HG03442 (cell line): ENCODE data around the gene DBP.
"Not testable (repeated sequence)": the region's sequence is repeated elsewhere in the genome, so short reads cannot be mapped to it uniquely, and the experiment has no call there.

ENCODE experiments used
- ATAC-seq: cut with Tn5 transposase; IDR thresholded peaks from one replicate; pipeline ENCODE4 v1.9.1; 2021; ENCODE audit warnings: mild to moderate bottlenecking, moderate library complexity; ENCODE audit not compliant: unreplicated experiment

DBP gene

DNA sequence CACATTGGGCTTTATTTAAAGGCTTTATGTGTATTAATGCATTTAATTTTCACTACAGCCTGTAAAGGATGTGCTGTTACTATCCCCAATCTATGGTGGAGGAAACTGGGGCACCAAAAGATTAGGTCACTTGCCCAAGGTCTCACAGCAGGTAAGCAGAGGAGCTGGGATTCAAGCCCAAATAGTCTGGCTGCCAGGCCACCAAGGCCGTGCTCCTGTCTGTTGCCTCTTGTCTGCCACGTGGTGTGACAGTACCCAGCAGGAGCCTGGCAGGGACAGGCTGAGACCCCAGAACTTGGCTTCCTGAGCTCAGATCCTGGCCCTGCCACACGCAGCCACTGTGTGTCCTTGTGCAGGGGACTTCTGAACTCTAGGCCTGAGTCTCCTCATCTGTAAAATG, 31.2 kb upstream of the DBP start:
- ATAC-seq = no peak

DNA sequence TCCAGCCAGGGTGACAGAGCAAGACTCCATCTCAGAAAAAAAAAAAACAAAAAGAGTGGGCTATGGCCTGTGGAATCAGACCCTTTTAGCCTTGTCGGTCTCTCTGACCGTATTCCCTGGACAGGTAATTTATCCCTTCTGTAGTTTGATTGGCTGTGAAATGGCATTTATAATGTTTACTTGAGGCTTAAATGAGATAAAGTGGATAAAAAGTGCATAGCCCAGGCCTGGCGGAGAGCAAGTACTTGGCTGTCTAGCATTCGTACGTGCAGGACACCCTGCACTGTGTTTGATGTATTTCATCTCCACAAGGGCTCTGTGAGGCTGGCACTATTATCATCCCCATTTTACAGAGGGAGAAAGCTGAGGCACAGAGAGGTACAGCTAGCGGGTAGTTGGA, 28.6 kb upstream of the DBP start:
- no peak for ATAC-seq

DNA sequence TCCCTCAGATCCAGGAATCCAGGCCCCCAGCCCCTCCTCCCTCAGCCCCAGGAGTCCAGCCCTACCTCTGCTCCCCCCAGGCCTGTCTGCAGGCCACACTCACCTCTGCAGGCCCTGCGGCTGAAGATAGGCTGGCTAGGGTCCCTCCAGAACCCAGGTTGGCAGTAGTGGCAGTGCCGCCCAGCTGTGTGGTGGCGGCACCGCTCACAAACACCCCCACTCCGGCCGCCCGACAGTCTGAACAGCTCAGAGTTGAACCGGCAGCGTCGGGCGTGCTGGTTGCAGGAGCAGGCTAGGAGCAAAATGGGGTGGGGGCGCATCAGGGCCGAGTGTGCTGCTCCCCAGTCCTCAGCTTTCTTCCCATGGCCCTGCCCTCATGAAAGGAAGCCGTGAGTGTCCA, 27.3 kb upstream of the DBP start:
- ATAC-seq = no peak

DNA sequence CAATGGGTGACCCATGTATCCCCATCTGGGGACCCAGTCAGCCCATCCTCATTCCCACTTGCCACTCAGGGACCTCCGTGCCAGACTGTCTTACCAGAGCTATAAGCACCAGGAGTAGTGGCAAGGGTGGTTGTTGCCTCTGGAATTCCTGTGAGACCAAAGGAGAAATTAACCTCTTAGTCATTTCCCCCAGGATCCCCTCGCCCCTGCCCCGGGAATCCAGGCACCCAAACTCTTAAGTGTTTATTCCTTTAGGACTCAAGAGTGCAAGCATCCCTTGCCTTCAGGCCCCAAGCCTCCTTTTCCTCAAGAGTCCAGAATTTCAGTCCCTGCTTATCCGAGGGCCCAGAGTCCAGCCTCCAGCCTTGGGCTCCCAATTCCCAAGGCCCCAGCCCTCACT, 26.5 kb upstream of the DBP start:
- no peak for ATAC-seq

DNA sequence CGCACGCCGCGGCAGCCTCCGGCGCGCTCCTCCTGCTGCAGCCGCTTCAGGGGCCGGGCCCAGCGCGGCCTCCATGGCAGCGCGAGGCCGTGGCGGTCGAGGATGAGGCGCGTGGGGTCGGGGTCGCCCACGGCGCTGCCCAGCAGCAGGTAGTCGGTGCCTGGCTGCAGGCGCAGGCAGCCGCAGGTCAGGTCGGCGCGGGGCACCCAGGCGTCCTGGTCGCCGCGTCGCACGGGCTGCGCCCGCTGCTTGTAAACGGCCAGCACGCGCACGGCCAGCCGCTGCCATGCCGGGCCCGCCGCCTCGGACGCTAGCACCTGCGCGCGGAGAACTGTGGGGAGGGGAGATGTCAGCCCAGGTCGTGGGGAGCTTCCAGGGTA, 24.5 kb upstream of the DBP start:
- no peak for ATAC-seq

DNA sequence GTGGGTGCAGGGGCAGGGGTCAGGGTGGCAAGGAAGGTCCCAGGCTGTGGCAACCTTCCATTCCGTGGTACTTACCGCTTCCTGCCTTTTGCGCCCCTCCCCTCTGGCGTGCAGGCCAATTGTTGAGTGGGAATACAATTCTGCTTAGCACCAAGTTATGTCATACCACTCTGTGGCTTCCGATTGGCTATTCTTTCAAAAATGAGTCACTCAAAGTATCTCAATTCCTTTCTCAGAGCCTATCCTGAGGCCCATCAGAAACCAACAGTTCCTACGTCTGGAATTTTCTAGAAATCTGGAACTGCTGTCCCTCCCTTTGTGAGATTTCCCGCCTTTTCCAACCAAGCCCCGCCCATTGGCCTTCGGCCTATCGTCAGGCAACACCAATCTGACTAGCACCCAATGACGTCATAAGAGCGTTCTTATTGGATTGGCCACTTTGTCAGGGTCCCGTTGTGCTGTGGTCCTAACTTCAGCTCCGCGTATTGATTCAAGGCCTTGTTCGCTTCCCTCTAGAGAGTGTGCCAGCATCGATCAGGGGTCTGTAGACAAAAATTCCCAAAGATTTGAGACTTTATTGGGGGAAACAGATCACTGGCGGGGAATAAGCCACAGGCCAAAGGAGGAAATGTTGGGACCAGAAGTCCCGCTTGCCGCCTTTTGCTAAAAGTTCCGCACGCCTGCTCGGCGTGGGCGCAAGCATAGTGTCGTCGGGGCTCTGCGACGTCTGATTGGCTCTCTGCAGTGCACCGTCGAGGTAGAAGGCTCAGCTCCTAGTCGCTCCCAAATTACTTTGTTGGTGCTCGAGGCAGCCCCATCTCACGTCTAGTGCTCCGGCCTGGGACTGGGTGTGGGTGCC, 23.9 kb upstream of the DBP start:
- ATAC-seq = peak; percentile 77

DNA sequence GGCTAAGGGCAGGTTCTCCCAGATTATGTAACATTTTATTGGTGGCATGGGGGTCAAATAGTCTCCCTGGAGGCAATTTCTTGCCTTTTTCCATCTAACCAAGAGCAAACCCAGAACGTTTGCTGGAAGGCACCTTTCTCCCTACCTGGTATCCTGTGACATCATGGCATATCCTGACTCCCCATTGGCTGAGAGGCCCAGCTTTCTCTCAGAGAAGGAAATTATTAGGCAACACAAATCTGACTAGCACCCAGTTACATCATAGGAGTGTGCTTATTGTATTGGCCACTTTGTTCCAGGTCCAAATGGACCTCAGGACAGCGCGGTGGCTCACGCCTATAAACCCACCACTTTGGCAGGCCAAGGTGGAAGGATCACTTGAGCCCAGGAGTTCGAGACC, 22.6 kb upstream of the DBP start:
- no peak for ATAC-seq

DNA sequence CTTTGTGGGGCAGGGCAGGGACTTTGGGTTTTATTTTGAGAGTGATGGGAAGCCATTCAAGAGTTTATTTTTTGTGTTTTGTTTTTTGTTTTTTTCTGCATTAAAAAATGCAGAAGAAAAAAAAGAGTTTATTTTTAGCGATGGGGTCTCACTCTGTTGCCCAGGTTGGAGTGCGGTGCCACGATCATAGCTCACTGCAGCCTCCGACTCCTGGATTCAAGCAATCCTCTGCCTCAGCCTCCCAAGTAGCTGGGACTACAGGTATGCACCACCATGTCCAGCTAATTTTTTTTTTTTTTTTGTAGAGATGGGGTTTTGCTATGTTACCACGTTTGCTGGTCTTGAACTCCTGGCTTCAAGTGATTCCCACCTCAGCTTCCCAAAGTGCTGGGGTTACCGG, 21.3 kb upstream of the DBP start:
- no peak for ATAC-seq

DNA sequence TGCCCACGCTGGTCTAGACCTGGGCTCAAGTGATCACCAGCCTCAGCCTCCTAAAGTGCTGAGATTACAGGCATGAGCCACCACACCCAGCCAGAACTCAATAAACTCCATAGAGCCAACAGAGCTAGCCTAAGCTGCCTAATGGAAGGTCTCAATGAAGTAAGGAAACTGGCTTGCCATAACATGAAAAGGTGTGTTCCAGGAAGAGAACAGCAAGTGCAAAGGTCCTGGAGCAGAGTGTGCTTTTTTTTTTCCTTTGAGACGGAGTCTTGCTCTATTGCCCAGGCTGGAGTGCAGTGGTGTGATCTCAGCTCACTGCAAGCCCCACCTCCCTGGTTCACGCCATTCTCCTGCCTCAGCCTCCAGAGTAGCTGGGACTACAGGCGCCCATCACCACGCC, 20.6 kb upstream of the DBP start:
- ATAC-seq = not testable (repeated sequence)

DNA sequence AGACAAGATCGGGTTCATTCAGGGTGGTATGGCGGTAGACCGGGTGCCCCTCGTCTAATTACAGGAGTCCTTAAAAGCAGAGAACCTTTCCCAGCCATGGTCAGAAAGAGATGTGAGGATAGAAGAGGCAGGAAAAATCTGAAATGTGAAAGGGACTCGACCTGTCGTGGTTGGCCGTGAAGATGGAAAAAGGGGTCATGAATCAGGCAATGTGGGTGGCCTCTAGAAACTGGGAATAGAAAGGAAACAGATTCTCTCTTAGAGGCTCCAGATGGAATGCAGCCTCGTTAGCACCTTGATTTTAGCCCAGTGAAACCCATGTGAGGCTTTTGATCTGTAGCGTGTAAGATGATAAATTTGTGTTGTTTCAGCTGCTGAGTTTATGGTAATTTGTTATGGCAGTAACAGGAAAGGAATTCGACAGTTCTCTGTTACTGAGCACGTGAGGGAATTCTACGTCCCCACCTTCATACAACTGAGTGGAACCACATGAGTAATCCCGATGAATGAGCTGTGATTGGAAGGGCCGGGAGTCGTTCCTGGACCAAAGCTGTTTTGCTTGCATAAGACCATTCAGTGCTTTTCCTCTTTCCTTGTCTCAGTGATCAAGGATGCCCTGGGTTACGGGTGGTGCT, 19.8 kb upstream of the DBP start:
- no peak for ATAC-seq

DNA sequence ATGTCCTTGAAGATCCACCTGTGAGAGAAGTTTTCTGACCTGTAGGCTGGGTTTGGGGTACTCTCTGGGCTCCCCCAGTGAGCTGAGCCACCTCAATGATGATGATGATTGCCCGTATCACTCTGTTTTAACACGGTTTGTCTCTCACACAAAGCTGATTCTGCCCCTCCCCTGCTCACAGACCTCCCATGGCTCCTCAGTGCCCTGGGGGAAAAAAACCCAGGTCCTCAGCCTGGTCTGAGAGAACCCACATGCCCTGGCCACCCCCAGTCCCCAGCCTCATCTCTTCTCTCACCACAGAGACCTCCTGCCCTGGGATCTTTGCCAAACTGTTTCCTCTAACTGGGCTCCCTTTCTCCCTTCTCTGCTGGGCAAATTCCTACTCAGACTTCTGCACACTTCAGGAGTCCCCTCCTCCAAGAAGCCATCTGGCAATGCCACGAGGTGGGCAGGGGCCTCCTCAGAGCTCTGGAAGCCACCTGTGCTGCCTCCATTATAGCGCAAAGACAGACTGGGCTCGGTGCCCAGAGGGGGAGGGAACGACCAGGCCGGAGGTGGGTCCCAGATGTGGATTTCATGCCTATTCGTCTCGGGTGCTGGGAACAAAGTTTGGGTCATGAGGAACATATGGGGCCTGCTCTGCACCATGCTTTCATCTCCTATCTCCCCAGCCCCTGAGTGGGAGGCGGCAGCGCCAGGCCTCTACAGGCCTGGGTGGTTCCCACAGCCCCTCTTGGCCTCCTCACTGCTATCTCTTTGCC, 17.3 kb upstream of the DBP start:
- ATAC-seq = no peak

DNA sequence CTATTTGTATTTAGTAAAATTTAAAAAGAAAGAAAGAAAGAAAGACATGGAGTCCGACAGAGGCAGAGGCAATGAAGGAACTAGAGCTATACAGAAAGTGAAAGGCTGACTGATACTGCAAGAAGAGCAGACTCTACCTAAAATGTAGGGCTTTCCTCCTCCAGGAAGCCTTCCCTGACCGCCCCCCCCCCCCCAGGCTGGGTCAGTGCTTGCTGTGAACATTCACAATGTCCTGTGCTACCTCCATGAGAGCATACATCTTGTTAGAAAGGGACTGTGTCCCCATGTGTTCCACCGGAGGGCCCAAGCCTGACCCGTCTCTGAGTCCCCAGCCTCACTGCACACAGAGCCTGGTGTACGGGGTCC, 14.5 kb upstream of the DBP start:
- no peak for ATAC-seq

DNA sequence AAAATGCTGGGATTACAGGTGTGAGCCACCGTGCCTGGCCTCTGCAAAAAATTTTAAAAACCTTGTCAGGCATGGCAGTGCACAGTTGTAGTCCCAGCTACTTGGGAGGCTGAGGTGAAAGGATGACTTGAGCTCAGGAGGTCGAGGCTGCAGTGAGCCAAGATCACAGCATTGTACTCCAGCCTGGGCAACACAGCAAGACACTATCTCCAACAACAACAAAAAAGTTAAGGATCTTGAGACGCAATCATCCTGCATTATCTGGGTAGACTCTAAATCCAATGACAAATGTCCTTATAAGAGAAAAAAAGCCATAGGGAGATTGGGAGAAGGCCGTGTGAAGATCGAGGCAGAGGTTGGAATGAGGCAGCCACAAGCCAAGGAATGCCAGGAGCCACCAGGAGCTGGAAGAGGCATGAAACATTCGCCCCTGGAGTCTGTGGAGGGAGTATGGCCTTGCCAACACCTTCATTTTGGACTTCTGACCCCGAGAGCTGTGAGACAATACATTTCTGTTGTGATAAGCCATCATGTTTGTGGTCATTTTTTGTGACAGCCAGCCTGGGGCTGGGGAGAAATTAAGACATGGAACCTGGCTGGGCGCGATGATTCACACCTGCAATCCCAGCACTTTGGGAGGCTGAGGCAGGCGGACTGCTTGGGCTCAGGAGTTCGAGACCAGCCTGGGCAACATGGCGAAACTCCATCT, 13.9 kb upstream of the DBP start:
- ATAC-seq = no peak

DNA sequence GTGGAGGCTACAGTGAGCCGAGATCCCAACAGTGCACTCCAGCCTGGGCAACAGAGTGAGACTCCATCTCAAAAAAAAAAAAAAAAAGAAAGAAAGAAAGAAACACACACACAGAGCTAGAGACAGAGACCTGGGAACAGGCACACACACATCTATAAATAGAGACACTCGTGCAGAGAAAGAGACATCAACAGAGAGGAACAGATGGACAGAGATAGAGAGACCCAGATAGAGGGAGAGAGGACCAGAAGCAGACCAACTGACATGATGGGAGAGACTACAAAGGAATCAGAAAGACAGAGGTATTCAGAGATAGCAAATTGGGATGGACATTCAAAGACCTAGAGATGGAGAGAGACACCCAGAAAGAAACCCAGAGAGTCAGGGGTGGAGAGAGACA, 11.0 kb upstream of the DBP start:
- no peak for ATAC-seq

DNA sequence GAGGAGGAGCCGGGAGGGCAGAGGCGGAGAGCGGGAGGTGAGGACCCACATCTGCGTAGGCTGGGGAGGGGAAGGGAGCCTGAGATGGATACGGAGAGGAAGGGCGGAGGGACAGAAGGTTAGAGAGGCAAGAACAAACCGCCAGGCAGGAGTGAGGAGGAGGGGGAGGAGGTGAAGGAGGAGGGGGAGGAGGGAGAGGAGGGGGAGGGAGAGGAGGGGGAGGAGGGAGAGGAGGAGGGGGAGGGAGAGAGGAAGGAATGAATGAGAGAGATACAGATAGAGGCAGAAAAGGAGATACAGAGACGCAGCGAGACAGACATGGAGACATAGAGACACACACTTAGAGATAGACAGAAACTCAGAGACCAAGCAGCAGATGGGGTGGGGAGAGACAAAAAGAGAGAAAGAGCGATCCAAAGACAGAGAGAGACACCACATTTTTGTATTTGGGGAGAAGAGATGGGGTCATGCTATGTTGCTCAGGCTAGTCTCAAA, 9.6 kb upstream of the DBP start:
- no peak for ATAC-seq

DNA sequence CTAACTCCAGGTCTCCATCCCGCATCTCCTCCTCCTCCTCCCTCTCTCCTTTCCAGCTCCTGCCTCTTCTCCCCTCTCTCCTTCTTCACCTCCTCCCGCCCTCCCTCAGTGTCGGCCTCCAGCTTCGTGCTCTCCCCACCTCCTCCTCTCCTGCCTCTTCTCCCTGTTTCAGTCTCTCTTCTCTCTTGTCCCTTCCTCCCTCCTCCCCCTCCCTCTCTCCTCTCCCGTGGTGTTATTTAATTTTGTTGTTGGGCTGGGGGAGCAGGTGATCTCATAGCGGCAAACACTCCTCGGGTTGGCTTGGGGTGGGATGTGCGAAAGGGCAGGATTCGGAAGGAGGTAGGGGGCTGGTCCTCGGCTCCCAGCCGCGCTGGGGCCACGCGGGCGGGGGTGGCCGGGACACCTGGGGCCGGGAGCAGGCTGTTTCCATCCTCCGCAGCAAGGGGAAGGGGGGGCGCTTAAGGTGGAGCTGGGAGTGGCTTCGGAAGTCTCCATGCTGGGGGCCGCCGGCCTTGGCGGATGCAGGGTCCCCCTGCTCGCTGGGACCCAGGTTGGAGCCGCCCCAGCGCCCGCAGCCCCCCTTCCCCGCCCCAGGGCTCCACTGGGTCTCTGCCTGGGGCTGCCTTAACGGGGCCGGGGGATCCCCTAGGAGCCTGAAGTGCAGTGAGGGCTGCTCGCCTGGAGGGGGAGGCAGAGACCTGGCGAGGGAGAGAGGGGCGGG, 9.0 kb upstream of the DBP start, which contains the start of gene CA11:
Gene CA11, minus strand, starts transcription at position 187 of the 721 bp plus-strand sequence. CDS start 555 bp downstream, outside the sequence.
- peak; percentile 58 for ATAC-seq

DNA sequence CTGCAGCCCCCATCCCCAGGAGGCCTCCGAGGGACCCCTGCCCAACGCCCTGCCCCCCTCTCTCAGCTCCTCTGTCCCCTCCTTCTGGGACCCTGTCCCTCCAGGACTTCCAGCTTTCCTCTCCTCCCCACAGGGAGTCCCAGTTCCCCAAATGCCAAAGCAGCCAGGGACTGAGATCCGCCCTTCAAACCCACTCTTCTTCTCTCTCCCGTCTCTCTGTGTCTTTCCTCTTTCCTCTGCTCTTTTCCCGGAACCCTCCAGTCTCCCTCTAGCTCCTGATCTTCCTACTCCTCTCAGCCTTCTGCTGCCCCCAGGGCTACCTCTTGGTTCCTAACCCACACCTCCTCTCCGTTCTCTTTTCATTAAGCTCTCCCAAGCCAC, 8.4 kb upstream of the DBP start:
- no peak for ATAC-seq

DNA sequence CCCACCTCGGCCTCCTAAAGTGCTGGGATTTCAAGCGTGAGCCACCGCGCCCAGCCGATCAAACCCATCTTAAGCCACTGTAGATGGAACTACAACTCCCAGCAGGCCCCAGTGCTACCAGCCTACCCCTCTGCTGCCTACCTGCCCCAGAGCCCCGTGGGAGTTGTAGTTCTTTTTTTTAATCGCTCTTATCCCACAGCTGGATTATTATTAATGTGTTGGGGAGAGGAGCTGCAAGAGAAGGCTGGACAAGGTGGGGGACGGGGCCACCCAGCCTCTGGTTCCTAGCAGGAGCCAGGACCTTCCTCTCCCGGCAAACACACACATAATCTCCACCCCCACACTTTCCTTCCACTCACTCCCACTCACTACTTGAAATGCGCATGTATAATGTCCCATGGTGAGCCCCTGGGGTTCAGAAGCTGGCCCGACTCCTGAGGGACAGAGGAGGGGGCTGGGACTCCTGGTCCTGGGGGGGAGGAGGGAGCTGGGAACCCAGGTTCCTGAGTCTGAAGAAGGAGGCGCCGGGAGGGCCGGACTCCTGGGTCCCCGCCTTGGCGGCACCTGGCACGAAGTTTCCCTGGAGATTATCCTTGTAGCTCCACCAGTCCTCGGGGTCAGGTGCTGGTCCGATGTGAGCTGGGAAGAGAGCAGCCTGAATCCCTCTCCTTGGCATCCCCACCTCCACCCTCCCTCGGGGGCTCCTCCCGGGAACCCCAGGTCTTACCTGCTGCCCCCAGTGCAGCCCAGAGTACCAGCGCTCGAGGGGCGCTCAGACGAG, 7.8 kb upstream of the DBP start:
- no peak for ATAC-seq

DNA sequence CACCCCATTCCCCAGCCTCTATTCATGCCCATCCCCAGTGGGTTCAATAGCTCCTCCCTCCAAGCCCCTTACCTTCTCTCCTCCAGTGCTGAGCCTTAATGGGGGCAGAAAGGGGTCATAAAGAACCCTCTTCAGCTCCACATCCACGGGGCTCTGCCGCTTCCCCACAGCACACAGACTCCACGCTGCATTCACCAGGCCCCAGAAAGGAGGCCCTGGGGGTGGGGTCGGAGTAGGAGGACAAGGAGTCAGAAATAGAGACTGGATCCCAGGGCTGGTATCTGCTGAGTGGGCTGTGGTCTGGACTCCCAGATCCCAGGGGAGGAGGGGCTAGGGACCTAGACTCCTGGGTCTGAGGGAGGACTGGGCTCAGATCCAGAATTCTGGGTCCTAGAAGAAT, 7.2 kb upstream of the DBP start:
- no peak for ATAC-seq

DNA sequence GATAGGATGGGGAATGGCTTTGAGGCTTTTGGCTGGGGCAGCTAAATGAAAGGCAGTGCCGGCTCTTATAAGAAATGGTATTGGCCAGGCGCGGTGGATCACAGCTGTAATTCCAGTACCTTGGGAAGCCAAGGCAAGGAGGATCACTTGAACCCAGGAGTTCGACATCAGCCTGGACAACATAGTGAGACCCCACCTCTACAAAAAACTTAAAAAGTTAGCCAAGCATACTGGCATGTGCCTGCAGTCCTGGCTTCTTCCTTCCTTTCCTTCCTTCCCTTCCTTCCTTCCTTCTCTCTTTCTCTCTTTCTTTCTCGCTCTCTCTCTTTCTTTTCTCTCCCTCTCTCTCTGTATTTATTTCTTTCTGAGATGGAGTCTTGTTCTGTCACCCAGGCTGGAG, 5.7 kb upstream of the DBP start:
- ATAC-seq = no peak
